GM18861 (cell line): ENCODE data around the gene SNCAIP.

ENCODE experiments used
- ATAC-seq: cut with Tn5 transposase; IDR thresholded peaks from one replicate; pipeline ENCODE4 v1.9.1; 2021; ENCODE audit not compliant: unreplicated experiment

SNCAIP gene

GRCh38 chr5:122420537-122421236 is 108.7 kb downstream of the SNCAIP start:
- ATAC-seq: no peak

GRCh38 chr5:122421374-122422079 is 109.5 kb downstream of the SNCAIP start:
- peak; percentile 67 for ATAC-seq

GRCh38 chr5:122423221-122423620 is 111.2 kb downstream of the SNCAIP start:
- no peak for ATAC-seq

GRCh38 chr5:122424132-122424531 is 112.1 kb downstream of the SNCAIP start:
- no peak for ATAC-seq

GRCh38 chr5:122426301-122426700 is 114.3 kb downstream of the SNCAIP start:
- ATAC-seq: no peak

- ATAC-seq: no peak
Observed at GRCh38 chr5:122427621-122428020, 115.6 kb downstream of the SNCAIP start.

GRCh38 chr5:122429545-122430318 is 117.7 kb downstream of the SNCAIP start:
- ATAC-seq: no peak

GRCh38 chr5:122430319-122430586 is 118.2 kb downstream of the SNCAIP start:
- ATAC-seq: no peak

- no peak for ATAC-seq
Observed at GRCh38 chr5:122431298-122431697, 119.3 kb downstream of the SNCAIP start.

GRCh38 chr5:122434205-122434970 is 122.4 kb downstream of the SNCAIP start:
- no peak for ATAC-seq

- no peak for ATAC-seq
Observed at GRCh38 chr5:122435234-122435633, 123.2 kb downstream of the SNCAIP start.

GRCh38 chr5:122435761-122436160 is 123.7 kb downstream of the SNCAIP start:
- no peak for ATAC-seq

- no peak for ATAC-seq
Observed at GRCh38 chr5:122436615-122437014, 124.6 kb downstream of the SNCAIP start.

- no peak for ATAC-seq
Observed at GRCh38 chr5:122439645-122440044, 127.6 kb downstream of the SNCAIP start.

GRCh38 chr5:122442938-122443337 is 130.9 kb downstream of the SNCAIP start:
- ATAC-seq: no peak

GRCh38 chr5:122444411-122444810 is 132.4 kb downstream of the SNCAIP start:
- no peak for ATAC-seq

GRCh38 chr5:122445070-122445469 is 133.0 kb downstream of the SNCAIP start:
- no peak for ATAC-seq

GRCh38 chr5:122447072-122447471 is 135.0 kb downstream of the SNCAIP start:
- ATAC-seq: no peak

GRCh38 chr5:122447879-122448278 is 135.8 kb downstream of the SNCAIP start:
- ATAC-seq: no peak

- no peak for ATAC-seq
Observed at GRCh38 chr5:122454541-122454940, 142.5 kb downstream of the SNCAIP start.

- ATAC-seq: no peak
Observed at GRCh38 chr5:122455939-122456338, 143.9 kb downstream of the SNCAIP start.
